SK-N-SH treated with all-trans-retinoic acid at 6 μM for 48 hours (cell line): ENCODE results near the gene KPNB1.

Experiments
- ATAC-seq: fragments of 200-7000 bp; cut with Tn5 transposase; 3 replicates; pipeline ENCODE4 v1.9.1; 2020; ENCODE audit warnings: mild to moderate bottlenecking, moderate library complexity
- ARNTL ChIP-seq: fragments of 450-650 bp; formaldehyde crosslinking; IDR thresholded peaks from 2 replicates; pipeline ENCODE4 v1.5.0; 2020; ENCODE audit warnings: low read depth, mild to moderate bottlenecking, moderate library complexity, borderline replicate concordance
- BACH2 ChIP-seq: fragments of 250-450 bp; sonication (Bioruptor Pico); IDR thresholded peaks from 2 replicates; pipeline ENCODE4 v1.9.0; 2021; ENCODE audit warnings: mild to moderate bottlenecking, borderline replicate concordance
- CSDC2 ChIP-seq: fragments of 250-450 bp; sonication (Bioruptor Pico); IDR thresholded peaks from 2 replicates; pipeline ENCODE4 v1.5.0; 2020; ENCODE audit warnings: mild to moderate bottlenecking, moderate library complexity
- ESRRG ChIP-seq: fragments of 250-450 bp; sonication (Bioruptor Pico); IDR thresholded peaks from 2 replicates; pipeline ENCODE4 v1.6.1; 2021; ENCODE audit warnings: mild to moderate bottlenecking
- GLIS3 ChIP-seq: fragments of 250-450 bp; sonication (Bioruptor Pico); IDR thresholded peaks from 2 replicates; pipeline ENCODE4 v1.5.0; 2020; ENCODE audit warnings: mild to moderate bottlenecking, moderate library complexity
- ISL1 ChIP-seq: fragments of 250-450 bp; sonication (Bioruptor Pico); IDR thresholded peaks from 2 replicates; pipeline ENCODE4 v2.1.2; 2022; ENCODE audit warnings: mild to moderate bottlenecking, moderate library complexity
- OSR1 ChIP-seq: fragments of 250-450 bp; sonication (Bioruptor Pico); IDR thresholded peaks from 2 replicates; pipeline ENCODE4 v1.8.0; 2022; ENCODE audit warnings: moderate library complexity, mild to moderate bottlenecking, inconsistent platforms
- PPARA ChIP-seq: fragments of 250-450 bp; sonication (Bioruptor Pico); IDR thresholded peaks from 2 replicates; pipeline ENCODE4 v1.5.0; 2020; ENCODE audit warnings: mild to moderate bottlenecking, borderline replicate concordance
- RARB ChIP-seq: fragments of 250-450 bp; sonication (Bioruptor Pico); IDR thresholded peaks from 2 replicates; pipeline ENCODE4 v1.8.0; 2021; ENCODE audit warnings: mild to moderate bottlenecking, moderate library complexity
- SNAI2 ChIP-seq: fragments of 250-450 bp; sonication (Bioruptor Pico); IDR thresholded peaks from 2 replicates; pipeline ENCODE4 v1.5.0; 2020; ENCODE audit warnings: mild to moderate bottlenecking, moderate library complexity
- TCF4 ChIP-seq: fragments of 250-450 bp; sonication (Bioruptor Pico); IDR thresholded peaks from 2 replicates; pipeline ENCODE4 v1.8.0; 2021; ENCODE audit warnings: mild to moderate bottlenecking, moderate library complexity, borderline replicate concordance
- TOX ChIP-seq: fragments of 250-450 bp; sonication (Bioruptor Pico); IDR thresholded peaks from 2 replicates; pipeline ENCODE4 v1.8.0; 2021; ENCODE audit warnings: mild to moderate bottlenecking, moderate library complexity, borderline replicate concordance
- ZFP3 ChIP-seq: fragments of 250-450 bp; sonication (Bioruptor Pico); IDR thresholded peaks from 2 replicates; pipeline ENCODE4 v1.5.0; 2020; ENCODE audit warnings: mild to moderate bottlenecking, moderate library complexity
- ZFP30 ChIP-seq: fragments of 450-650 bp; formaldehyde crosslinking; IDR thresholded peaks from 2 replicates; pipeline ENCODE4 v1.5.0; 2022; ENCODE audit warnings: mild to moderate bottlenecking, moderate library complexity
- ZNF565 ChIP-seq: fragments of 450-650 bp; formaldehyde crosslinking; conservative IDR thresholded peaks from 2 replicates; pipeline ENCODE4 v1.5.0; 2020; ENCODE audit warnings: low read depth, mild to moderate bottlenecking, moderate library complexity
- ZNF70 ChIP-seq: fragments of 450-650 bp; formaldehyde crosslinking; IDR thresholded peaks from 2 replicates; pipeline ENCODE4 v1.5.0; 2020; ENCODE audit warnings: mild to moderate bottlenecking, moderate library complexity
- ZNF8 ChIP-seq: fragments of 450-650 bp; formaldehyde crosslinking; IDR thresholded peaks from 2 replicates; pipeline ENCODE4 v1.5.0; 2020; ENCODE audit warnings: mild to moderate bottlenecking, moderate library complexity
- TF ChIP-seq, protein P1 (sequence below): fragments of 250-450 bp; sonication (Bioruptor Pico); IDR thresholded peaks from 2 replicates; pipeline ENCODE4 v1.5.0; 2020; ENCODE audit warnings: mild to moderate bottlenecking, moderate library complexity
- TF ChIP-seq, protein P2 (sequence below): fragments of 250-450 bp; sonication (Bioruptor Pico); IDR thresholded peaks from 2 replicates; pipeline ENCODE4 v1.5.1; 2021; ENCODE audit warnings: mild to moderate bottlenecking, moderate library complexity
- TF ChIP-seq, protein P3 (sequence below): fragments of 250-450 bp; sonication (Bioruptor Pico); IDR thresholded peaks from 2 replicates; pipeline ENCODE4 v1.8.0; 2020; ENCODE audit warnings: mild to moderate bottlenecking, moderate library complexity, borderline replicate concordance
- TF ChIP-seq, protein P4 (sequence below): fragments of 250-450 bp; sonication (Bioruptor Pico); IDR thresholded peaks from 2 replicates; pipeline ENCODE4 v1.5.1; 2020; ENCODE audit warnings: low read depth, mild to moderate bottlenecking, moderate library complexity

The KPNB1 gene

DNA sequence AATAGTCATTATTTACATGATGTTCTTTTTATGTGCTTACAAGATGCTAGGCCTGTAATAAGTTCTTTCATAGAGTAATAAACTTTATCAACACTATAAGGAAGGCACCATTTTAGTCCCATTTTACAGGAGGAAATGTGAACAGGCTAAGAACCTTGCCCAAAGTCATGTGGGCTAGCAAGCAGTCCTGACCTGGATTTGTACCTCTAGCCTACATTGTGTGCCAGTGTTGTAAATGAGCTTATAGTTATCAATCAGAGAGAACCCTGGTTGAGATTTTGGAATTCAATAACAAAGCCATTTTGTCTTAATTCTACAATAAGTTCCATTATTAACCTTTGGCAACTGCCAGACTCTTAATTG lies 37.6 kb downstream of the KPNB1 start:
- TF ChIP-seq BACH2 (CRISPR knock-in tag): no peak
- no peak for TF ChIP-seq ZFP3 (CRISPR knock-in tag)
- no peak for TF ChIP-seq ESRRG
- no peak for TF ChIP-seq ISL1 (CRISPR knock-in tag)
- TF ChIP-seq SNAI2: no peak
- no peak for TF ChIP-seq ZNF565 (CRISPR knock-in tag)
- TF ChIP-seq ZFP30 (CRISPR knock-in tag): no peak
- TF ChIP-seq, protein P1, sequence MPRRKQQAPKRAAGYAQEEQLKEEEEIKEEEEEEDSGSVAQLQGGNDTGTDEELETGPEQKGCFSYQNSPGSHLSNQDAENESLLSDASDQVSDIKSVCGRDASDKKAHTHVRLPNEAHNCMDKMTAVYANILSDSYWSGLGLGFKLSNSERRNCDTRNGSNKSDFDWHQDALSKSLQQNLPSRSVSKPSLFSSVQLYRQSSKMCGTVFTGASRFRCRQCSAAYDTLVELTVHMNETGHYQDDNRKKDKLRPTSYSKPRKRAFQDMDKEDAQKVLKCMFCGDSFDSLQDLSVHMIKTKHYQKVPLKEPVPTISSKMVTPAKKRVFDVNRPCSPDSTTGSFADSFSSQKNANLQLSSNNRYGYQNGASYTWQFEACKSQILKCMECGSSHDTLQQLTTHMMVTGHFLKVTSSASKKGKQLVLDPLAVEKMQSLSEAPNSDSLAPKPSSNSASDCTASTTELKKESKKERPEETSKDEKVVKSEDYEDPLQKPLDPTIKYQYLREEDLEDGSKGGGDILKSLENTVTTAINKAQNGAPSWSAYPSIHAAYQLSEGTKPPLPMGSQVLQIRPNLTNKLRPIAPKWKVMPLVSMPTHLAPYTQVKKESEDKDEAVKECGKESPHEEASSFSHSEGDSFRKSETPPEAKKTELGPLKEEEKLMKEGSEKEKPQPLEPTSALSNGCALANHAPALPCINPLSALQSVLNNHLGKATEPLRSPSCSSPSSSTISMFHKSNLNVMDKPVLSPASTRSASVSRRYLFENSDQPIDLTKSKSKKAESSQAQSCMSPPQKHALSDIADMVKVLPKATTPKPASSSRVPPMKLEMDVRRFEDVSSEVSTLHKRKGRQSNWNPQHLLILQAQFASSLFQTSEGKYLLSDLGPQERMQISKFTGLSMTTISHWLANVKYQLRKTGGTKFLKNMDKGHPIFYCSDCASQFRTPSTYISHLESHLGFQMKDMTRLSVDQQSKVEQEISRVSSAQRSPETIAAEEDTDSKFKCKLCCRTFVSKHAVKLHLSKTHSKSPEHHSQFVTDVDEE (CRISPR knock-in tag): no peak
- TF ChIP-seq, protein P2, sequence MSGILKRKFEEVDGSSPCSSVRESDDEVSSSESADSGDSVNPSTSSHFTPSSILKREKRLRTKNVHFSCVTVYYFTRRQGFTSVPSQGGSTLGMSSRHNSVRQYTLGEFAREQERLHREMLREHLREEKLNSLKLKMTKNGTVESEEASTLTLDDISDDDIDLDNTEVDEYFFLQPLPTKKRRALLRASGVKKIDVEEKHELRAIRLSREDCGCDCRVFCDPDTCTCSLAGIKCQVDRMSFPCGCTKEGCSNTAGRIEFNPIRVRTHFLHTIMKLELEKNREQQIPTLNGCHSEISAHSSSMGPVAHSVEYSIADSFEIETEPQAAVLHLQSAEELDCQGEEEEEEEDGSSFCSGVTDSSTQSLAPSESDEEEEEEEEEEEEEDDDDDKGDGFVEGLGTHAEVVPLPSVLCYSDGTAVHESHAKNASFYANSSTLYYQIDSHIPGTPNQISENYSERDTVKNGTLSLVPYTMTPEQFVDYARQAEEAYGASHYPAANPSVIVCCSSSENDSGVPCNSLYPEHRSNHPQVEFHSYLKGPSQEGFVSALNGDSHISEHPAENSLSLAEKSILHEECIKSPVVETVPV (CRISPR knock-in tag): no peak
- no peak for TF ChIP-seq RARB (CRISPR knock-in tag)
- TF ChIP-seq PPARA (CRISPR knock-in tag): no peak
- TF ChIP-seq TCF4: no peak
- TF ChIP-seq, protein P3, sequence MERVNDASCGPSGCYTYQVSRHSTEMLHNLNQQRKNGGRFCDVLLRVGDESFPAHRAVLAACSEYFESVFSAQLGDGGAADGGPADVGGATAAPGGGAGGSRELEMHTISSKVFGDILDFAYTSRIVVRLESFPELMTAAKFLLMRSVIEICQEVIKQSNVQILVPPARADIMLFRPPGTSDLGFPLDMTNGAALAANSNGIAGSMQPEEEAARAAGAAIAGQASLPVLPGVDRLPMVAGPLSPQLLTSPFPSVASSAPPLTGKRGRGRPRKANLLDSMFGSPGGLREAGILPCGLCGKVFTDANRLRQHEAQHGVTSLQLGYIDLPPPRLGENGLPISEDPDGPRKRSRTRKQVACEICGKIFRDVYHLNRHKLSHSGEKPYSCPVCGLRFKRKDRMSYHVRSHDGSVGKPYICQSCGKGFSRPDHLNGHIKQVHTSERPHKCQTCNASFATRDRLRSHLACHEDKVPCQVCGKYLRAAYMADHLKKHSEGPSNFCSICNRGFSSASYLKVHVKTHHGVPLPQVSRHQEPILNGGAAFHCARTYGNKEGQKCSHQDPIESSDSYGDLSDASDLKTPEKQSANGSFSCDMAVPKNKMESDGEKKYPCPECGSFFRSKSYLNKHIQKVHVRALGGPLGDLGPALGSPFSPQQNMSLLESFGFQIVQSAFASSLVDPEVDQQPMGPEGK (CRISPR knock-in tag): no peak
- TF ChIP-seq ZNF70 (CRISPR knock-in tag): no peak
- TF ChIP-seq, protein P4, sequence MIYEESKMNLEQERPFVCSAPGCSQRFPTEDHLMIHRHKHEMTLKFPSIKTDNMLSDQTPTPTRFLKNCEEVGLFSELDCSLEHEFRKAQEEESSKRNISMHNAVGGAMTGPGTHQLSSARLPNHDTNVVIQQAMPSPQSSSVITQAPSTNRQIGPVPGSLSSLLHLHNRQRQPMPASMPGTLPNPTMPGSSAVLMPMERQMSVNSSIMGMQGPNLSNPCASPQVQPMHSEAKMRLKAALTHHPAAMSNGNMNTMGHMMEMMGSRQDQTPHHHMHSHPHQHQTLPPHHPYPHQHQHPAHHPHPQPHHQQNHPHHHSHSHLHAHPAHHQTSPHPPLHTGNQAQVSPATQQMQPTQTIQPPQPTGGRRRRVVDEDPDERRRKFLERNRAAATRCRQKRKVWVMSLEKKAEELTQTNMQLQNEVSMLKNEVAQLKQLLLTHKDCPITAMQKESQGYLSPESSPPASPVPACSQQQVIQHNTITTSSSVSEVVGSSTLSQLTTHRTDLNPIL (CRISPR knock-in tag): no peak
- TF ChIP-seq CSDC2: no peak
- no peak for TF ChIP-seq GLIS3 (CRISPR knock-in tag)
- no peak for TF ChIP-seq ZNF8 (CRISPR knock-in tag)
- peak; percentile 2; the same call in 1 of the 3 replicates for ATAC-seq

DNA sequence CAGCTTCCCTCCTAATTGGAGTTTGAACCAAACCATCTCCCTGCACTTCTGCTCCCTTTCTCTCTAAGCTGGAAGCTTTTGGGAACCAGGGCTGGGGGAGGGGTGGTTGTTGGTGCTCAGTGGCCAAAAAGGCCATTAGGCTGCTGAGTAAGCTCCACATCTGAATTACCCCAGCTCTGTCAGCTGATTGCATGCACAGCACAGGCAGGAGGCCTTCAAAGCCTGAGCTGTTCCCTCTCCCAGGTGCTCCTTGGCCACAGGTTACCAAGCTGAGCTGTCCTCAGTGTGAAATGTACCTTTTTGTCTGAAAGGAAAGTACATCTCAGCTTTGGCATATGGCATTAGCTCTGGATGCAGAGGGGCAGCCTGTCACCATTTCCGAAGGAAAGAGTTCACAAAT lies 38.0 kb downstream of the KPNB1 start:
- TF ChIP-seq ISL1 (CRISPR knock-in tag) (0 out of 2 replicates have a peak, but pooled peaks have one; percentile 17), ARNTL (CRISPR knock-in tag) (no peak)
- ATAC-seq: peak; percentile 15

DNA sequence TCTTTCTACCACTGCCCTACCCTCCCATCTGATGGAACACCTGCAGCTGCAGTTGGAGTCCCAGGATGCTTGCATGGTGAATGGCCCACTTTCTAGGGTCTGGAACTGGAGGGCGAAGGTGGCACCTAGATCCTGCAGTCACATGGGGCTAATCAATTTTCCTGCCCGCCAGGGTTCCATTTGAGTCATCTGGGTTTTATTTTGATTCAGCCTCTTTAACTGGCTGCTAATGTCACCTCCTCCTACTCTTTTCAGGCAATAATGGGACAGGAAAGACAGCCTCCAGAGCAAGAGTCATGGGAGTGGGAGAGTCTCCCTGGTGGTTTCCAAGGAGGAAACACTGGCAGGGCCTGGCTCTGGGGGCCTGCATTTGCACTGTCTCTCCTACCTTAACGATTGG lies 40.4 kb downstream of the KPNB1 start:
- no peak for ATAC-seq
- no peak for TF ChIP-seq ZFP30 (CRISPR knock-in tag)
- no peak for TF ChIP-seq OSR1 (CRISPR knock-in tag)
- TF ChIP-seq, protein P3 (CRISPR knock-in tag): no peak
- TF ChIP-seq ZNF70 (CRISPR knock-in tag): no peak
- no peak for TF ChIP-seq TOX
- TF ChIP-seq, all 23 proteins: peak for 0
